HCT116 (cell line): ENCODE data around the gene LRP11. TPM values are rescaled to one million over a fixed set of nuclear protein-coding genes. Genes with fewer than 3 reads are reported as not detected.

Experiments
- ATAC-seq: fragments of 200-7000 bp; cut with Tn5 transposase; 2 replicates; pipeline ENCODE4 v1.9.1; 2020; ENCODE audit warnings: mild to moderate bottlenecking, moderate library complexity
- BruUV-seq: library from RNA; stranded (reverse); fragments of 400-500 nt; replicated peaks from 2 replicates; lab custom pipeline; 2021; lab: Mats Ljungman, UMichigan
- CTCF ChIA-PET: fragments of 300-600 bp; sonication (Branson Sonifier 250); formaldehyde crosslinking; loops from one replicate; lab custom pipeline; 2021; ENCODE audit warnings: antibody characterized with exemption; lab: Charles Lee
- POLR2A ChIA-PET: fragments of 300-600, 350-600 bp; sonication (Branson Sonifier 250); formaldehyde crosslinking; loops from one replicate; lab custom pipeline; 2021; ENCODE audit warnings: antibody characterized with exemption; lab: Charles Lee
- RAD21 ChIA-PET, 2 experiments: fragments of 300-600 bp; sonication (Branson Sonifier 250); formaldehyde crosslinking; loops; one replicate each; lab custom pipeline; 2023; ENCODE audit warnings: low total read pairs in 2 of 2; ENCODE audit not compliant: uncharacterized antibody in 2 of 2, unreplicated experiment in 2 of 2, low non-redundant PET in 1 of 2; lab: Charles Lee
- DNase-seq: peaks from one replicate; pipeline ENCODE4 v3.0.0-alpha.2; 2010; ENCODE audit warnings: low read depth, low spot score
- H2AFZ ChIP-seq: fragments of 200-600 bp; shearing (Covaris generic), sonication (generic); 2 replicates; pipeline ENCODE4 v1.6.1; 2017; ENCODE audit warnings: low read depth, mixed run types, mixed read lengths, antibody characterized with exemption, low read length; ENCODE audit not compliant: poor library complexity, severe bottlenecking
- H3K27ac ChIP-seq: 2 replicates; pipeline ENCODE4 v1.5.1; 2012; ENCODE audit warnings: low read depth, low read length
- H3K27me3 ChIP-seq: fragments of 200-600 bp; sonication (generic); 2 replicates; pipeline ENCODE4 v1.6.1; 2016; ENCODE audit warnings: mixed run types, low read length, mixed read lengths; ENCODE audit not compliant: insufficient read depth
- H3K36me3 ChIP-seq, 2 experiments: fragments of 200-500 bp in 1 of 2; fragments of 200-600 bp in 1 of 2; sonication (Bioruptor generic) in 1 of 2; sonication (generic) in 1 of 2; 2 replicates each; pipeline versions ENCODE4 v1.5.1 to v1.6.1; 2014 to 2016; ENCODE audit warnings: low read length in 2 of 2, inconsistent platforms in 1 of 2, mixed read lengths in 1 of 2, mixed run types in 1 of 2; ENCODE audit not compliant: insufficient read depth in 2 of 2, control insufficient read depth in 1 of 2
- H3K4me1 ChIP-seq, 2 experiments: fragments of 200-600 bp in 1 of 2; sonication (generic) in 1 of 2; 2 replicates each; pipeline versions ENCODE4 v1.5.1 to v1.6.1; 2012 to 2017; ENCODE audit warnings: low read length in 2 of 2, inconsistent platforms in 1 of 2, mild to moderate bottlenecking in 1 of 2, mixed read lengths in 1 of 2, mixed run types in 1 of 2, moderate library complexity in 1 of 2; ENCODE audit not compliant: insufficient read depth in 2 of 2, control insufficient read depth in 1 of 2
- H3K4me2 ChIP-seq: fragments of 200-600 bp; sonication (generic); 2 replicates; pipeline ENCODE4 v1.6.1; 2017; ENCODE audit warnings: mixed run types, low read length, mixed read lengths
- H3K4me3 ChIP-seq, 2 experiments: fragments of 200-600 bp in 1 of 2; sonication (generic) in 1 of 2; replicated peaks in 1 of 2; 2 replicates each; pipeline ENCODE4 v1.5.1; 2011 to 2016; ENCODE audit warnings: low read length in 2 of 2, control low read depth in 1 of 2, low read depth in 1 of 2, mild to moderate bottlenecking in 1 of 2, mixed read lengths in 1 of 2, mixed run types in 1 of 2
- H3K79me2 ChIP-seq: fragments of 200-600 bp; sonication (generic); 2 replicates; pipeline ENCODE4 v1.6.1; 2017; ENCODE audit warnings: mild to moderate bottlenecking, mixed run types, low read length, moderate library complexity, mixed read lengths; ENCODE audit not compliant: insufficient read depth
- H3K9ac ChIP-seq: fragments of 200-600 bp; sonication (generic); 2 replicates; pipeline ENCODE4 v1.6.1; 2016; ENCODE audit warnings: low read length, mixed read lengths
- H3K9me2 ChIP-seq: fragments of 200-600 bp; sonication (generic), shearing (Covaris generic); 2 replicates; pipeline ENCODE4 v1.6.1; 2017; ENCODE audit warnings: mixed run types, mild to moderate bottlenecking, moderate library complexity; ENCODE audit not compliant: insufficient read depth
- H3K9me3 ChIP-seq, 2 experiments: fragments of 200-500 bp in 1 of 2; fragments of 200-600 bp in 1 of 2; sonication (Bioruptor generic) in 1 of 2; sonication (generic) in 1 of 2; 2 replicates each; pipeline ENCODE4 v1.6.1; 2014 to 2017; ENCODE audit warnings: low read length in 2 of 2, mixed read lengths in 2 of 2, inconsistent platforms in 1 of 2, low read depth in 1 of 2, mild to moderate bottlenecking in 1 of 2, mixed run types in 1 of 2, moderate library complexity in 1 of 2; ENCODE audit not compliant: control insufficient read depth in 1 of 2, insufficient read depth in 1 of 2
- H4K20me1 ChIP-seq: fragments of 200-600 bp; sonication (generic), shearing (Covaris generic); 2 replicates; pipeline ENCODE4 v1.6.1; 2017; ENCODE audit warnings: mixed run types, mild to moderate bottlenecking, moderate library complexity; ENCODE audit not compliant: insufficient read depth
- ATF3 ChIP-seq: IDR thresholded peaks from 2 replicates; pipeline ENCODE4 v1.6.1; 2012
- CBX3 ChIP-seq: IDR thresholded peaks from 2 replicates; pipeline ENCODE4 v1.6.1; 2012; ENCODE audit warnings: low read depth
- CEBPB ChIP-seq: IDR thresholded peaks from 2 replicates; pipeline ENCODE4 v1.6.1; 2012; ENCODE audit warnings: low read depth
- CTCF ChIP-seq, 3 experiments: fragments of 200-600 bp in 1 of 3; sonication (generic) in 1 of 3; IDR thresholded peaks in 2 of 3; conservative IDR thresholded peaks in 1 of 3; 2 replicates each; pipeline ENCODE4 v1.5.1; 2012 to 2017; ENCODE audit warnings: low read depth in 2 of 3, low read length in 2 of 3, antibody characterized with exemption in 1 of 3, borderline replicate concordance in 1 of 3, control low read depth in 1 of 3, mild to moderate bottlenecking in 1 of 3, mixed read lengths in 1 of 3, mixed run types in 1 of 3, moderate library complexity in 1 of 3; ENCODE audit not compliant: insufficient read depth in 1 of 3
- EGR1 ChIP-seq: IDR thresholded peaks from 2 replicates; pipeline ENCODE4 v1.6.1; 2012; ENCODE audit warnings: low read depth
- EZH2phosphoT487 ChIP-seq: fragments of 200-600 bp; IDR thresholded peaks from 2 replicates; pipeline ENCODE4 v1.6.1; 2018; ENCODE audit warnings: antibody characterized with exemption, borderline replicate concordance
- FOSL1 ChIP-seq: IDR thresholded peaks from 2 replicates; pipeline ENCODE4 v1.6.1; 2012; ENCODE audit warnings: low read depth
- POLR2AphosphoS5 ChIP-seq: IDR thresholded peaks from 2 replicates; pipeline ENCODE4 v1.6.1; 2011; ENCODE audit warnings: mild to moderate bottlenecking, low read depth, low read length, moderate library complexity
- RAD21 ChIP-seq: IDR thresholded peaks from 2 replicates; pipeline ENCODE4 v1.6.1; 2012; ENCODE audit warnings: low read depth, mild to moderate bottlenecking
- SIN3A ChIP-seq: IDR thresholded peaks from 2 replicates; pipeline ENCODE4 v1.6.1; 2012; ENCODE audit warnings: low read depth
- YY1 ChIP-seq: IDR thresholded peaks from 2 replicates; pipeline ENCODE4 v1.6.1; 2011; ENCODE audit warnings: low read length, low read depth, moderate library complexity, mild to moderate bottlenecking; ENCODE audit not compliant: insufficient replicate concordance; ENCODE audit errors: extremely low read depth
- ZNF274 ChIP-seq: fragments of 200-500 bp; sonication (Bioruptor generic); IDR thresholded peaks from 2 replicates; pipeline ENCODE4 v1.6.1; 2014; ENCODE audit warnings: mild to moderate bottlenecking, low read depth, low read length, inconsistent platforms
- intact Hi-C: fragments of 100-400 bp; cut with micrococcal nuclease; formaldehyde crosslinking; loops from 2 replicates; pipeline ENCODE4 v1.10.0; 2022
- total RNA-seq: library from RNA; stranded (reverse); gene quantifications from one replicate; pipeline ENCODE4 v1.2.1, GENCODE V29; 2021; ENCODE audit not compliant: unreplicated experiment
- TF ChIP-seq, protein P1 (sequence below): IDR thresholded peaks from 2 replicates; pipeline ENCODE4 v1.6.1; 2011; ENCODE audit warnings: mild to moderate bottlenecking, low read length, moderate library complexity; ENCODE audit not compliant: insufficient replicate concordance; ENCODE audit errors: extremely low read depth
- TF ChIP-seq, protein P2 (sequence below): IDR thresholded peaks from 2 replicates; pipeline ENCODE4 v1.6.1; 2012; ENCODE audit warnings: low read depth

LRP11 gene
- total RNA-seq, 1 experiment from 2014 or later: 27.8 TPM

DNA sequence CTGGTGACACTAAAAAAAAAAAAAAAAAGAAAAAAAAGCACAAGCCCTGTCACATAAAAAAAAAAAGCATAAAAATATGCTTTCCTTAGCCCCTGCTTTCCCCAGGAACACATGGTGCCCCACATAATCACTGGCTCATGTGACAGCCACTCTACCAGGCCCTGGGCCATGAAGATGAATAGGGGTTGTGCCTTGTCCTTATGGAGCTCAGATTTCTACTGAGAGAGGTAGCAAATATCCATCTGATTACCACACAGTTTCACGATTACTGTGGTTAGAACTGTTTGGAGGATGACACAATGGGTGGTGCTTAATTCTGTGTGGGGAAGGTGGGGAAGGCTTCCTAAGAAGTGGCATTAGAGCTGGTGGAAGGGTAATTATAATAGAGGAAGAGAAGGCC, 24.5 kb upstream of the LRP11 start:
- no peak overlapping the region for H3K4me2 ChIP-seq
- no peak overlapping the region for H3K27ac ChIP-seq
- ChIA-PET CTCF (no interaction called here), RAD21 (no interaction called here), POLR2A (no interaction called here)
- H2AFZ ChIP-seq: no peak overlapping the region
- no peaks in the 10 kb centered on the region for H3K9me2 ChIP-seq
- no peaks in the 10 kb centered on the region for H3K36me3 ChIP-seq
- no peak overlapping the region for H3K4me3 ChIP-seq
- BruUV-seq: no TSS peak
- ATAC-seq (no peak), DNase-seq (no peak)
- H3K9ac ChIP-seq: no peak overlapping the region
- intact Hi-C loops: no loop called here
- TF ChIP-seq CEBPB (no peak), EZH2phosphoT487 (no peak), EGR1 (no peak), SIN3A (no peak), CBX3 (no peak), CTCF (IDR thresholded peaks at IDR 0.05 in 2 of 3, conservative IDR thresholded peaks at IDR 0.05 in 1 of 3; ENCODE audit: borderline replicate concordance in 1 of 3, insufficient read depth in 1 of 3, low read depth in 2 of 3, low read length in 2 of 3) (no peak), YY1 (no peak), POLR2AphosphoS5 (no peak), ZNF274 (no peak), FOSL1 (no peak), RAD21 (no peak), ATF3 (no peak)
- TF ChIP-seq, protein P1, sequence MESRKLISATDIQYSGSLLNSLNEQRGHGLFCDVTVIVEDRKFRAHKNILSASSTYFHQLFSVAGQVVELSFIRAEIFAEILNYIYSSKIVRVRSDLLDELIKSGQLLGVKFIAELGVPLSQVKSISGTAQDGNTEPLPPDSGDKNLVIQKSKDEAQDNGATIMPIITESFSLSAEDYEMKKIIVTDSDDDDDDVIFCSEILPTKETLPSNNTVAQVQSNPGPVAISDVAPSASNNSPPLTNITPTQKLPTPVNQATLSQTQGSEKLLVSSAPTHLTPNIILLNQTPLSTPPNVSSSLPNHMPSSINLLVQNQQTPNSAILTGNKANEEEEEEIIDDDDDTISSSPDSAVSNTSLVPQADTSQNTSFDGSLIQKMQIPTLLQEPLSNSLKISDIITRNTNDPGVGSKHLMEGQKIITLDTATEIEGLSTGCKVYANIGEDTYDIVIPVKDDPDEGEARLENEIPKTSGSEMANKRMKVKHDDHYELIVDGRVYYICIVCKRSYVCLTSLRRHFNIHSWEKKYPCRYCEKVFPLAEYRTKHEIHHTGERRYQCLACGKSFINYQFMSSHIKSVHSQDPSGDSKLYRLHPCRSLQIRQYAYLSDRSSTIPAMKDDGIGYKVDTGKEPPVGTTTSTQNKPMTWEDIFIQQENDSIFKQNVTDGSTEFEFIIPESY: no peak
- TF ChIP-seq, protein P2, sequence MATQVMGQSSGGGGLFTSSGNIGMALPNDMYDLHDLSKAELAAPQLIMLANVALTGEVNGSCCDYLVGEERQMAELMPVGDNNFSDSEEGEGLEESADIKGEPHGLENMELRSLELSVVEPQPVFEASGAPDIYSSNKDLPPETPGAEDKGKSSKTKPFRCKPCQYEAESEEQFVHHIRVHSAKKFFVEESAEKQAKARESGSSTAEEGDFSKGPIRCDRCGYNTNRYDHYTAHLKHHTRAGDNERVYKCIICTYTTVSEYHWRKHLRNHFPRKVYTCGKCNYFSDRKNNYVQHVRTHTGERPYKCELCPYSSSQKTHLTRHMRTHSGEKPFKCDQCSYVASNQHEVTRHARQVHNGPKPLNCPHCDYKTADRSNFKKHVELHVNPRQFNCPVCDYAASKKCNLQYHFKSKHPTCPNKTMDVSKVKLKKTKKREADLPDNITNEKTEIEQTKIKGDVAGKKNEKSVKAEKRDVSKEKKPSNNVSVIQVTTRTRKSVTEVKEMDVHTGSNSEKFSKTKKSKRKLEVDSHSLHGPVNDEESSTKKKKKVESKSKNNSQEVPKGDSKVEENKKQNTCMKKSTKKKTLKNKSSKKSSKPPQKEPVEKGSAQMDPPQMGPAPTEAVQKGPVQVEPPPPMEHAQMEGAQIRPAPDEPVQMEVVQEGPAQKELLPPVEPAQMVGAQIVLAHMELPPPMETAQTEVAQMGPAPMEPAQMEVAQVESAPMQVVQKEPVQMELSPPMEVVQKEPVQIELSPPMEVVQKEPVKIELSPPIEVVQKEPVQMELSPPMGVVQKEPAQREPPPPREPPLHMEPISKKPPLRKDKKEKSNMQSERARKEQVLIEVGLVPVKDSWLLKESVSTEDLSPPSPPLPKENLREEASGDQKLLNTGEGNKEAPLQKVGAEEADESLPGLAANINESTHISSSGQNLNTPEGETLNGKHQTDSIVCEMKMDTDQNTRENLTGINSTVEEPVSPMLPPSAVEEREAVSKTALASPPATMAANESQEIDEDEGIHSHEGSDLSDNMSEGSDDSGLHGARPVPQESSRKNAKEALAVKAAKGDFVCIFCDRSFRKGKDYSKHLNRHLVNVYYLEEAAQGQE: no peak
- peaks cover 10 to 32% of the 10 kb centered on the region in 2 experiments for H3K4me1 ChIP-seq
- H3K79me2 ChIP-seq: no peaks in the 10 kb centered on the region
- H3K27me3 ChIP-seq: no peaks in the 10 kb centered on the region
- no peaks in the 10 kb centered on the region for H4K20me1 ChIP-seq
- no peaks in the 10 kb centered on the region for H3K9me3 ChIP-seq
